Prostate gland (tissue), 2 donors: Measurements from ENCODE around the gene ZNF143. TPM values are rescaled to one million over a fixed set of nuclear protein-coding genes. Genes with fewer than 3 reads are reported as not detected.

Experiments
- DNase-seq: peaks from one replicate; pipeline ENCODE4 v3.0.0-alpha.2; 2019; ENCODE audit warnings: low spot score
- H3K27ac ChIP-seq, 2 donors: fragments of 200-600 bp; sonication (generic); 2 replicates each; pipeline ENCODE4 v1.5.1; 2017 to 2019
- H3K27me3 ChIP-seq: fragments of 200-600 bp; sonication (generic); replicated peaks from 2 replicates; pipeline ENCODE4 v1.5.1; 2019; ENCODE audit not compliant: insufficient read depth
- H3K36me3 ChIP-seq, 2 donors: fragments of 200-600 bp; sonication (generic); 1 replicate in 1 of 2; 2 replicates in 1 of 2; pipeline versions ENCODE4 v1.5.1 to v1.8.1; 2017 to 2019
- H3K4me1 ChIP-seq: fragments of 200-600 bp; sonication (generic); replicated peaks from 2 replicates; pipeline ENCODE4 v1.5.1; 2019
- H3K4me3 ChIP-seq, 2 donors: fragments of 200-600 bp; sonication (generic); 2 replicates each; pipeline ENCODE4 v1.5.1; 2017 to 2019
- H3K9me3 ChIP-seq: fragments of 200-600 bp; sonication (generic); 2 replicates; pipeline ENCODE4 v1.5.1; 2017
- CTCF ChIP-seq, 4 experiments: fragments of 200-600 bp in 2 of 4; fragments of 450-650 bp in 2 of 4; sonication (generic) in 2 of 4; IDR thresholded peaks; 1 replicate in 3 of 4; 2 replicates in 1 of 4; pipeline ENCODE4 v1.5.1; 2016 to 2019; ENCODE audit warnings: antibody characterized with exemption in 4 of 4, mild to moderate bottlenecking in 2 of 4, moderate library complexity in 2 of 4
- POLR2A ChIP-seq: fragments of 450-650 bp; IDR thresholded peaks from one replicate; pipeline ENCODE4 v1.6.1; 2016; ENCODE audit warnings: antibody characterized with exemption, mild to moderate bottlenecking
- POLR2AphosphoS5 ChIP-seq: sonication (generic); formaldehyde crosslinking; IDR thresholded peaks from one replicate; pipeline ENCODE4 v1.6.1; 2017; ENCODE audit warnings: antibody characterized with exemption
- WGBS: methylation state at CpG from one replicate; pipeline ENCODE4 v1.1.5; 2018; 5-methylcytosine and 5-hydroxymethylcytosine counted together
- intact Hi-C: fragments of 100-400 bp; cut with DNase I; formaldehyde crosslinking; loops from one replicate; pipeline ENCODE4 v1.14.2; 2022
- total RNA-seq, 2 donors: library from RNA; depleted of rRNA; stranded (reverse); fragments of >200 nt; gene quantifications; one replicate each; pipeline ENCODE4 v1.1.0, GENCODE V29; 2016

Gene ZNF143
- total RNA-seq, 2 donors from 2014 or later, result 15.5 to 41.1 TPM

GRCh38 chr11:9570313-9571025 is 109.7 kb downstream of the ZNF143 start:
- 80% methylated on average over 9 of the region's 9 CpGs for WGBS
- Histone ChIP-seq H3K36me3 (no peaks in the 10 kb centered on the region), H3K4me1 (peaks cover 21% of the 10 kb centered on the region), H3K27me3 (no peaks in the 10 kb centered on the region), H3K9me3 (no peaks in the 10 kb centered on the region), H3K4me3 (no peak overlapping the region), H3K27ac (peak overlapping the region; percentile 93)
- TF ChIP-seq POLR2AphosphoS5, result no peak
- no peak for TF ChIP-seq CTCF (IDR thresholded peaks at IDR 0.05)
- no peak for TF ChIP-seq POLR2A
- intact Hi-C loops, result loop anchor here (10.0 kb wide), 1 partner anchor 734 kb away; the partner anchor contains the start of gene ADM
- no peak for DNase-seq

- no peak for TF ChIP-seq POLR2AphosphoS5
- TF ChIP-seq POLR2A, result no peak
- TF ChIP-seq CTCF (IDR thresholded peaks at IDR 0.05), result no peak
- H3K27ac ChIP-seq, result no peak overlapping the region
- peaks cover 14% of the 10 kb centered on the region for H3K4me1 ChIP-seq
- 92% methylated on average over 8 of the region's 8 CpGs for WGBS
- no peak for DNase-seq
- no peaks in the 10 kb centered on the region for H3K9me3 ChIP-seq
- intact Hi-C loops, result loop anchor here (10.0 kb wide), 1 partner anchor 734 kb away; the partner anchor contains the start of gene ADM
- H3K36me3 ChIP-seq, result no peaks in the 10 kb centered on the region
- no peaks in the 10 kb centered on the region for H3K27me3 ChIP-seq
- H3K4me3 ChIP-seq, result no peak overlapping the region
These were observed 110.4 kb downstream of the ZNF143 start for GRCh38 chr11:9571071-9571762.

GRCh38 chr11:9571763-9572115 is 110.9 kb downstream of the ZNF143 start:
- intact Hi-C loops, result loop anchor here (10.0 kb wide), 1 partner anchor 733 kb away; the partner anchor contains the start of gene ADM
- DNase-seq, result no peak
- Histone ChIP-seq H3K27me3 (no peaks in the 10 kb centered on the region), H3K9me3 (no peaks in the 10 kb centered on the region), H3K27ac (no peak overlapping the region), H3K4me3 (no peak overlapping the region), H3K36me3 (no peaks in the 10 kb centered on the region), H3K4me1 (peaks cover 11% of the 10 kb centered on the region)
- 91% methylated on average over 6 of the region's 6 CpGs for WGBS
- TF ChIP-seq POLR2A (no peak), POLR2AphosphoS5 (no peak), CTCF (IDR thresholded peaks at IDR 0.05) (no peak)

- H3K4me1 ChIP-seq, result peaks cover 8% of the 10 kb centered on the region
- WGBS, result 1% methylated on average over 38 of the region's 73 CpGs
- peak; percentile 92 for TF ChIP-seq POLR2AphosphoS5
- no peak for TF ChIP-seq CTCF (IDR thresholded peaks at IDR 0.05)
- peak; percentile 92 for TF ChIP-seq POLR2A
These were observed 112.4 kb downstream of the ZNF143 start, which contains the start of gene WEE1 for GRCh38 chr11:9573052-9573774. Gene WEE1 (plus strand): TSS chr11:9573670. CDS start chr11:9573934, 264 bp downstream.

More at GRCh38 chr11:9573052-9573774, 112.4 kb downstream of the ZNF143 start, which contains the start of gene WEE1:
- H3K27me3 ChIP-seq, result no peaks in the 10 kb centered on the region
- no peaks in the 10 kb centered on the region for H3K36me3 ChIP-seq
- peak; percentile 98 for DNase-seq
- intact Hi-C loops, result loop anchor here (10.0 kb wide), 1 partner anchor 732 kb away; the partner anchor contains the start of gene ADM
- no peaks in the 10 kb centered on the region for H3K9me3 ChIP-seq
- H3K4me3 ChIP-seq, result peak within 1 kb of the TSS; percentile 77
- H3K27ac ChIP-seq, result peak within 1 kb of the TSS; percentile 93 to 99
